Ovary (tissue), 9 donors: Measurements from ENCODE around the gene OR51B4. TPM values are rescaled to one million over a fixed set of nuclear protein-coding genes. Genes with fewer than 3 reads are reported as not detected.

Experiments
- DNase-seq, 5 donors: peaks; one replicate each; pipeline ENCODE4 v3.0.0-alpha.2; 2019 to 2020
- H3K27ac ChIP-seq, 2 donors: fragments of 200-600 bp; one replicate each; pipeline versions ENCODE4 v1.5.1 to v1.8.0; 2019 to 2022
- H3K27me3 ChIP-seq: fragments of 200-600 bp; one replicate; pipeline ENCODE4 v1.8.0; 2022
- H3K36me3 ChIP-seq: fragments of 200-600 bp; sonication (generic); one replicate; pipeline ENCODE4 v1.5.1; 2019
- H3K4me1 ChIP-seq: one replicate; pipeline ENCODE4 v1.8.1; 2013; ENCODE audit warnings: mild to moderate bottlenecking, moderate library complexity; ENCODE audit not compliant: insufficient read depth
- H3K4me3 ChIP-seq: fragments of 200-600 bp; sonication (generic); one replicate; pipeline ENCODE4 v1.5.1; 2017
- H3K9me3 ChIP-seq, 2 donors: fragments of 200-600 bp in 1 of 2; sonication (generic) in 1 of 2; one replicate each; pipeline versions ENCODE4 v1.5.1 to v1.8.1; 2013 to 2019; ENCODE audit warnings: mild to moderate bottlenecking in 1 of 2, moderate library complexity in 1 of 2
- EP300 ChIP-seq: sonication (generic); formaldehyde crosslinking; IDR thresholded peaks from one replicate; pipeline ENCODE4 v1.6.1; 2017; ENCODE audit warnings: antibody characterized with exemption
- POLR2A ChIP-seq: fragments of 450-650 bp; IDR thresholded peaks from one replicate; pipeline ENCODE4 v1.6.1; 2017; ENCODE audit warnings: antibody characterized with exemption, mild to moderate bottlenecking, moderate library complexity
- WGBS, 3 donors: extraction: QIAGEN DNeasy Blood & Tissue Kit in 1 of 3; methylation state at CpG; one replicate each; pipeline versions ENCODE4 v1.1.5 to v1.1.7; 2013 to 2017; 5-methylcytosine and 5-hydroxymethylcytosine counted together
- intact Hi-C, 4 donors: fragments of 100-400 bp; cut with DNase I; formaldehyde crosslinking; loops; one replicate each; pipeline versions ENCODE4 v1.11.0 to v1.15.1; 2022 to 2023
- polyA plus RNA-seq, 2 donors: library from polyadenylated mRNA; stranded (reverse); fragments of 200-250 nt in 1 of 2; fragments of 350-450 nt in 1 of 2; fragmentation: Illumina TruSeq in 1 of 2; extraction: RNeasy Lipid Tissue Mini Kit (QIAGEN cat#74804) in 1 of 2; gene quantifications; one replicate each; pipeline ENCODE4 v1.2.3, GENCODE V29; 2013 to 2014
- total RNA-seq, 7 donors: library from RNA; depleted of rRNA in 2 of 7; stranded (reverse); fragments of >200 nt in 2 of 7; fragmentation: NEBNext Ultra II Directional in 3 of 7; extraction: Animal tissue kit (Norgen Biotek cat#: 25700) in 3 of 7; gene quantifications; one replicate each; pipeline versions ENCODE4 v1.1.0 to v1.2.4, GENCODE V29; 2016 to 2023
- TF ChIP-seq, protein P1 (sequence below), 3 donors: fragments of 450-650 bp in 2 of 3; fragments of 200-600 bp in 1 of 3; IDR thresholded peaks; one replicate each; pipeline versions ENCODE4 v1.5.1 to v1.8.0; 2016 to 2022; ENCODE audit warnings: antibody characterized with exemption in 3 of 3, mild to moderate bottlenecking in 1 of 3
- donor health status: DM: no; HTN: no; CAD: no; lungs with moderate emphysema.
- donor health status: DM: no; HTN: no; CAD: no.
- donor health status: Bipolar disorder and iron deficiency.
- donor health status: DM: yes; HTN: yes; CAD: no.
- donor health status: DM: no; HTN: no; CAD: no.
- donor health status: DM: yes; HTN: yes; CAD: no.

The OR51B4 gene
- total and polyA plus RNA-seq, 9 donors = 0.25 to 0.63 (median 0.46) TPM; not detected in 5

DNA sequence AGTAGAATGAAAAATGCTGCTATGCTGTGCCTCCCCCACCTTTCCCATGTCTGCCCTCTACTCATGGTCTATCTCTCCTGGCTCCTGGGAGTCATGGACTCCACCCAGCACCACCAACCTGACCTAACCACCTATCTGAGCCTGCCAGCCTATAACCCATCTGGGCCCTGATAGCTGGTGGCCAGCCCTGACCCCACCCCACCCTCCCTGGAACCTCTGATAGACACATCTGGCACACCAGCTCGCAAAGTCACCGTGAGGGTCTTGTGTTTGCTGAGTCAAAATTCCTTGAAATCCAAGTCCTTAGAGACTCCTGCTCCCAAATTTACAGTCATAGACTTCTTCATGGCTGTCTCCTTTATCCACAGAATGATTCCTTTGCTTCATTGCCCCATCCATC is 17.1 kb downstream of the OR51B4 start:
- peaks cover 2% of the 10 kb centered on the region for H3K4me1 ChIP-seq
- no peaks in the 10 kb centered on the region for H3K27me3 ChIP-seq
- TF ChIP-seq POLR2A (no peak), EP300 (no peak)
- TF ChIP-seq, protein P1, sequence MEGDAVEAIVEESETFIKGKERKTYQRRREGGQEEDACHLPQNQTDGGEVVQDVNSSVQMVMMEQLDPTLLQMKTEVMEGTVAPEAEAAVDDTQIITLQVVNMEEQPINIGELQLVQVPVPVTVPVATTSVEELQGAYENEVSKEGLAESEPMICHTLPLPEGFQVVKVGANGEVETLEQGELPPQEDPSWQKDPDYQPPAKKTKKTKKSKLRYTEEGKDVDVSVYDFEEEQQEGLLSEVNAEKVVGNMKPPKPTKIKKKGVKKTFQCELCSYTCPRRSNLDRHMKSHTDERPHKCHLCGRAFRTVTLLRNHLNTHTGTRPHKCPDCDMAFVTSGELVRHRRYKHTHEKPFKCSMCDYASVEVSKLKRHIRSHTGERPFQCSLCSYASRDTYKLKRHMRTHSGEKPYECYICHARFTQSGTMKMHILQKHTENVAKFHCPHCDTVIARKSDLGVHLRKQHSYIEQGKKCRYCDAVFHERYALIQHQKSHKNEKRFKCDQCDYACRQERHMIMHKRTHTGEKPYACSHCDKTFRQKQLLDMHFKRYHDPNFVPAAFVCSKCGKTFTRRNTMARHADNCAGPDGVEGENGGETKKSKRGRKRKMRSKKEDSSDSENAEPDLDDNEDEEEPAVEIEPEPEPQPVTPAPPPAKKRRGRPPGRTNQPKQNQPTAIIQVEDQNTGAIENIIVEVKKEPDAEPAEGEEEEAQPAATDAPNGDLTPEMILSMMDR (IDR thresholded peaks at IDR 0.05) = no peak
- intact Hi-C loops = no loop called here
- no peak overlapping the region for H3K27ac ChIP-seq
- 90 to 97% (median 92%) methylated on average over 2 of the region's 2 CpGs for WGBS, 3 donors
- no peaks in the 10 kb centered on the region for H3K36me3 ChIP-seq
- DNase-seq = no peak
- no peaks in the 10 kb centered on the region for H3K9me3 ChIP-seq
- H3K4me3 ChIP-seq = no peak overlapping the region

- WGBS, 3 donors = 67 to 86% (median 82%) methylated on average over 1 of the region's 1 CpG
- no peak overlapping the region for H3K4me3 ChIP-seq
- no peak for DNase-seq
- H3K9me3 ChIP-seq = no peaks in the 10 kb centered on the region
- H3K36me3 ChIP-seq = no peaks in the 10 kb centered on the region
- H3K27me3 ChIP-seq = no peaks in the 10 kb centered on the region
- TF ChIP-seq POLR2A = no peak
- no peak for TF ChIP-seq EP300
- TF ChIP-seq, protein P1 (IDR thresholded peaks at IDR 0.05) = no peak
- no peak overlapping the region for H3K27ac ChIP-seq
- intact Hi-C loops = no loop called here
- peaks cover 2% of the 10 kb centered on the region for H3K4me1 ChIP-seq
These were observed 17.9 kb downstream of the OR51B4 start for GRCh38 chr11:5283882-5284281.

DNA sequence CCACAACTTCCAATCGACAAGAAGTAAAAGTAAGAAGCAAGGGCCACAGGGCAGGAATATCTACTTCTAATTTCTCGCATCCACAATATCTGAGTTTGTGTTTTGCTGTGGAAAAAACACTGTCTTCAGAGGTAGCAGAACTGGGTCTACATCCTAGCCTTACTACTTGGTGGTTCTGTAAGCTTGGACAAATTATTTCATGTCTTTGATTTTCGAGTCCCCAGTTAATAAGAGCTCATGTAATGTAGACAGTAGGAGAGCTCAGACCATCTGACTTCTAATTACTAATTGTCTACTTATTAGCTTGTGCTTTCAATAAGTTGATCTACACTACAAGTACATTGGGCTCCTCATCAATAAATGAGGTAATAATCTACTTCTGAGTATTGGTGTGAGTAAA is 18.7 kb downstream of the OR51B4 start:
- intact Hi-C loops = no loop called here
- Histone ChIP-seq H3K36me3 (no peaks in the 10 kb centered on the region), H3K27me3 (no peaks in the 10 kb centered on the region), H3K4me3 (no peak overlapping the region), H3K27ac (no peak overlapping the region), H3K9me3 (no peaks in the 10 kb centered on the region), H3K4me1 (peaks cover 2% of the 10 kb centered on the region)
- TF ChIP-seq EP300 = no peak
- TF ChIP-seq, protein P1 (IDR thresholded peaks at IDR 0.05) = no peak
- no peak for TF ChIP-seq POLR2A
- DNase-seq = no peak
- WGBS, 3 donors = 92 to 93% (median 92%) methylated on average over 3 of the region's 3 CpGs

- peaks cover 2% of the 10 kb centered on the region for H3K4me1 ChIP-seq
- no peaks in the 10 kb centered on the region for H3K9me3 ChIP-seq
- intact Hi-C loops = no loop called here
- no peaks in the 10 kb centered on the region for H3K27me3 ChIP-seq
- no peak for DNase-seq
- no peaks in the 10 kb centered on the region for H3K36me3 ChIP-seq
- no peak overlapping the region for H3K4me3 ChIP-seq
- WGBS, 3 donors = 93 to 100% (median 95%) methylated on average over 2 of the region's 2 CpGs
- TF ChIP-seq EP300 = no peak
- no peak for TF ChIP-seq POLR2A
- TF ChIP-seq, protein P1 (IDR thresholded peaks at IDR 0.05) = no peak
- no peak overlapping the region for H3K27ac ChIP-seq
These were observed 19.1 kb downstream of the OR51B4 start for GRCh38 chr11:5282628-5283027.

DNA sequence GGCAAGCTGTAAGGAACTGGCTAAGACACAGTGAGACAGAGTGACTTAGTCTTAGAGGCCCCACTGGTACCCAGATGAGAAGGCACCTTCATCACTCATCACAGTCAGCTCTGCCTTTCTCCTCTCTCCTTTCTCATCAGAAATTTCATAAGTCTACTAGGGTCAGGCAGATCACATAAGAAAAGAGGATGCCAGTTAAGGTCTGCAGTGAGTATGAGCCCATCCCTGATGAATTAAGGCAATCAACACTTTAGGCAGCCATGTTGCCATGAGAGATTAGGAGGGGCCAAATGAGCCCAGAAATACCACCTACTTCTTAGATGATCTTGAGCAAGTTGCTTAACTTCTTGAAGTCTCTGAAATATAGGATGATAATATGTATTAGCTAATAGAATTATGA is 20.1 kb downstream of the OR51B4 start:
- intact Hi-C loops = no loop called here
- TF ChIP-seq EP300 (no peak), POLR2A (no peak)
- TF ChIP-seq, protein P1 (IDR thresholded peaks at IDR 0.05) = no peak
- no peak for DNase-seq
- no peaks in the 10 kb centered on the region for H3K36me3 ChIP-seq
- no peaks in the 10 kb centered on the region for H3K9me3 ChIP-seq
- no peak overlapping the region for H3K27ac ChIP-seq
- no peaks in the 10 kb centered on the region for H3K27me3 ChIP-seq
- no peak overlapping the region for H3K4me3 ChIP-seq
- peaks cover 2% of the 10 kb centered on the region for H3K4me1 ChIP-seq
